Measurements from ENCODE around the gene UHRF2. TPM values are rescaled to one million over a fixed set of nuclear protein-coding genes. Genes with fewer than 3 reads are reported as not detected.
"Not testable (repeated sequence)": the region's sequence is repeated elsewhere in the genome, so short reads cannot be mapped to it uniquely, and the experiment has no call there.

UHRF2 gene
- polyA plus RNA-seq, 3 donors, result 58.6 to 77.6 (median 70.7) TPM

DNA sequence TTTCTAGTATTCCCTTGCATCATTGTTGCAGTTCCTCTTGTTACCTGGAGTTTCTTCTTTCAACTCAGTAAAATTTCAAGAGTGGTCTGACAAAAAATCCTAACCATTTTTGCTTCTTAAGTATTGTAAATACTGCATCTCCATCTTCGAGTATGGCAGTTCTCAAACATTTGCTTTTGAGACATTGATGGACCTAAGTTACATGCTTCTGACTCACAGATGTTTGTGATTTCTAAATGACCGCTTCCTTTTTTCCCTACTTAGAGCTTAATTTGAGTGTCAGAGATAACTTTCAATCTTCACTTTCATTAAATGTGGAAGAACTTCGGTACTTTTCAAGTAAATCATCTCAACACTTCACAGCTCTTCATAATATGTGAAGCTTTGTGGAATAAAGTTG lies 4.2 kb downstream of the UHRF2 start:
- no peak for DNase-seq

DNA sequence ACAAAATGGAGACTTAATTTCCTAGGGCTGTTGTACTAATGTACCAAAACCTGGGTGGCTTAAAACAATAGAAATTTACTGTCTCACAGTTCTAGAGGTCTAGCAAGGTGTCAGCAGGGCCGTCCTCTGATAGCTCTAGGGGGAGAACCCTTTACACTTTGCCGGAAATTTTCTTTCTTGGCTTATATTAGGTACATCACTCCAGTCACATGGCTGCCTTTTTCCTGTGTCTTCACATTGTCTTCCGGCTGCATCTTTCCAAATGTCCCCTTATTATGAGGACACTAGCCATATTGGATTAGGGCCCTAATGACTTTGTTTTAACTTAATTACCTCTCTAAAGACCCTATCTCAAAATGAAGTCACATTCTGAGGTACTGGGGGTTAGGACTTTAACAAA lies 5.8 kb downstream of the UHRF2 start:
- DNase-seq, result no peak

DNA sequence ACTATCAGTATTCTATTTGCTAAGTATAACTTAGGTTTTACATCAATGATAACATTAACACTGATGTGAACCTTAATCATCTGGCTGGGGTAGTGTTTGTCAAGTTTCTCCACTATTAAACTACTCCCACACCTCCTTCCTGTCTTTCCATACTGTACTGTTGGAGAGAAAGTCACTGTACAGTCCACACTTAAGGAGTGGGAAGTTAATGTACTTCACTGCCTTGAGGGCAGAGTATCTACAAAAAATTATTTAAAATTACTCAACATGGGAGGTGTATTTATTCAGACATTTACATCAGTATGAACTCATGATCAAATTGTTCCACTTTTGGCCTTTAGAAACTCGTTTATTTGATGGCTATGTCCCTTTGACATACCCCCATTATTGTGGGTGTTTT lies 11.9 kb downstream of the UHRF2 start:
- no peak for DNase-seq

DNA sequence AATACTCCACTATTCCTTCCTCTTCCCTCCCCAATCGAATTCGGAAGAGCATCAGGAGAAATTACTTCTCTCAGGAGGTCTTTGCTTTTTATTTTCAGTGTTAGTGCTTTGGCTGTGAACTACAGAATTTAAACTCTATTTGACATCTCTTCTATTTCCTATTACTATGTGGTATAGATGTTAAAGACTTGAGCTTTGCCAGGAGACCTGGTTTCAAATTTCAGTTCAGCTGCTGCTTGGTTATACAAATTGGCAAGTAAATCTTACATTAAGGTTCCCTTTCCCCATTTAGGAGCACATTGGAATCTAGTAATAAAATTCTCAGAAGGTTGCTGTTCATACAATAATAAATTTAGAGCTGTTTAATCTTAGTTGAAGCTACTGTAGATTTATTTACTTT lies 13.1 kb downstream of the UHRF2 start:
- DNase-seq, result no peak

DNA sequence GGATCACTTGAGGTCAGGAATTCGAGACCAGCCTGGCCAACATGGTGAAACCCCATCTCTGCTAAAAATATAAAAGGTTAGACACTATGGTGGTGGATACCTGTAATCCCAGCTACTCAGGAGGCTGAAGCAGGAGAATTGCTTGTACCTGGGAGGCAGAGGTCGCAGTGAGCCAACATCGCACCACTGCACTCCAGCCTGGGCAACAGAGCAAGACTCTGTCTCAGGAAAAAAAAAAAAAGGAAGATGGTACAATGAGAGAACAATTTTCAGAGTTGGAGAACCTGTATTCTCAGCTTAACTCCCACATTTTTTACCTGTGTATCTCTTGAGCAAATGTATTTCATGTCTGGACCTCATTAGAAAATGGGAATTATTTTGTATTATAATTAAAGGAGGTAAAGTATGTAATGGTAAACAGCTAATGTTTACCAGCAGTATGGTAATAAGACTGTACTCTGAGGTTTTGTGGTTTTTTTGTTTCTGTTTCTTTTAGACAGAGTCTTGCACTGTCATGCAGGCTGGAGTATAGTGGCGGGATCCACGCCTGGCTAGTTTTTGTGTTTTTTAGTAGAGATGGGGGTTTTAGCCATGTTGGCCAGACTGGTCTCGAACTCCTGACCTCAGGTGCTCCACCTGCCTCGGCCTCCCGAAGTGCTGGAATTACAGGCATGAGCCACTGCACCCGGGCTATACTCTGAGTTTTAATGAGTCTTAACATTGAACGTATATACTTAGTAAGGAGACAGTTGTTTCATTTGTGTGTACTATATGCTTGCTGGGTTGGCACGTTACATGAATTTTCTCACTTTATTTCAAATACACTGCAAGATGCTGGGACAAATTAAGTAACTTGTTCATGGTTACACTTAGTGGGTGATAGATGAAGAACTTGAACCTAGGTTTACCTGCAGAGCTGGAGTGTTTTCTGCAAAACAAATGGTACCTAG lies 16.2 kb downstream of the UHRF2 start:
- DNase-seq, result no peak

DNA sequence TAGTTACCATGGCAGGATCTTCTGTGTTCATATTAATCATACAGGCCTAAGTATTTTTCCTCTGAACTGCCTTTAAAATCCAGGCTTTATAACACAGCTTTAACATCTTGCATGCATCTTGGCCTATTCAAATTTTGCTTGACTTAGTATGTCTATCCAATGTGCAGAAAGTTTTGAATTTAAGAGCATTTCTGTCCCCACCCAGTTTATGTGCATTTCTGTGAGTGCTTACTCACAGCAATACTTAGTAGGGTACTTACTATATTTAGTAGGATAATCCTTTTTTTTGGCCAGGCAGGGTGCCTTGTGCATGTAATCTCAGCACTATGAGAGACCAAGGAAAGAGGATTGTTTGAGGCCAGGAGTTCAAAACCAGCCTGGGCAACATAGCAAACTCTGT lies 18.0 kb downstream of the UHRF2 start:
- no peak for DNase-seq

DNA sequence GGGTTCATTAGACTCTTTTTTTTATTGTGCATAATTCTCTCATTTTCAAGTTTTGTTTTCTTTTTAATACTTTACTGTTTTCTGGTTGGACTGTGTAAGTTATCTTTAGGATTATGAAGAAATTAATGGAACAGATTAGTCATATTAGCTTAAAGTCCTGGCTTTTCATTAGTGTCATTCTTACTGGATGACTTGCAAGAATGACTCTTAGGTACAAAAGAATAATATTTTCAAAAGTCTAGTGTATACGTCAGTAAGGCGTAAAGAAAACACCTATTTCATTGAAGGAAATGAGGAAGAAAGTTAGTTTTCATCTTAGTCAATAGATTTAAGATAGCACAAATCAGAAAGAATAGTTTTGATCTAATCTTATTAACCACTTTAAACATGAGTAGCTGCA lies 20.4 kb downstream of the UHRF2 start:
- DNase-seq, result no peak

DNA sequence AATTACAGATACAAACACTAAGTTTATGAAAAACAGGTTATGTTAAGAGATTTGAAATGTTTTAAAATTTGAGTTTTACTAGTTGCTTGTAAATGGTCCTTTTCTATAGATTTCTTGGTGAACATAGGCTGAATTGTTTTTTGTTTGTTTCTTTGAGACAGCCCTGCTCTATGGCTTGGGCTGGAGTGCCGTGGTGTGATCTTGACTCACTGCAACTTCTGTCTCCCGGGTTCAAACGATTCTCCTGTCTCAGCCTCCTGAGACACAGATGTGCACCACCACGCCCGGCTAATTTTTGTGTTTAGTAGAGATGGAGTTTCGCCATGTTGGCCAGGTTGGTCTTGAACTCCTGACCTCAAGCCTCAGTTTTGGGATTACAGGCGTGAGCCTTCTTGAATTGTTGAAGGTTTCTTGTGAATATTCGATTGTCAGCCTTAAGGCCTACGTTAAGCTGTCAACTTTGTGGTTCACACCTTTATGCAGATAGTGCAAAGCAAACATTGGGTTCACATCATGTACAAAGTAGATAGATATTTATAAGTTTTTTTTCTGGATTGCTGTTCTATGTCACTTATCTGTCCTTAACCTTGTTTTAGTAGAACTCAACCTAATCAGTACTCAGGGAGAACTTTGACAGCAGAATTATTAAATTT lies 26.2 kb downstream of the UHRF2 start:
- DNase-seq, result no peak

DNA sequence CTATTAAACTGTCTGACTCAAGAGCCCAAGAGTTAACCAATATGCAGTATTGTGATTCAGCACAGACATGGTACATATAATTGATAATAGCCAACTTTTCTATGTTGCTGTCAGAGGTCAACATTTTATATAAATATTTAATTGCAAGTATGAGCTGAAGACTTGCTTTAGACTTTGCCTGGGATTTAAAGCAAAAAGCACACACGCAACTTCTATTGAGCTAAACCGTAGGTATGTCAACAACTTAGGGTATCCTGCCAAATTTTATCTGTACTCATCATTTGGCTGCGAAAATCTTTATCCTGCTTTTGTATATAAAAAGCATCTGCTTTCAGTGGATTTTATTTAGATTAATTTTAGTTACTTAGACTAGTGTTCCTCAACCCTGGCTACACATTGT lies 27.4 kb downstream of the UHRF2 start:
- no peak for DNase-seq

DNA sequence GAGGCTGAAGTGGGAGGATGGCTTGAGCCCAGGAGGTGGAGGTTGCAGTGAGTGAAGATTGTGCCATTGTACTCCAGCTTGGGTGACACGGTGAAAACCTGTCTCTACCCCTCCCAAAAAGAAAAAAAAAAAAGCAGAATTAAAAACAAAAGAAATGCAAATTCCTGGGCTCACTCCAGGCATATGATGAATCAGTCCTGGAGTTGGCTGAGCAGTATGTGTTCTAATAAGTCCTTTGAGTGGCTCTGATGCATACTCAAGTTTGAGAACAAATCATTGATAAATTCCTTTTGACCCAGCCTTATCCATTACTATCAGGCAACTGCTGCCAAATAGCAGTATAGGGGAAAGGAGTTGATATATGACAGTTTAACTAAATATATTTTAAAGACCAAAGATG lies 28.3 kb downstream of the UHRF2 start:
- no peak for DNase-seq

DNA sequence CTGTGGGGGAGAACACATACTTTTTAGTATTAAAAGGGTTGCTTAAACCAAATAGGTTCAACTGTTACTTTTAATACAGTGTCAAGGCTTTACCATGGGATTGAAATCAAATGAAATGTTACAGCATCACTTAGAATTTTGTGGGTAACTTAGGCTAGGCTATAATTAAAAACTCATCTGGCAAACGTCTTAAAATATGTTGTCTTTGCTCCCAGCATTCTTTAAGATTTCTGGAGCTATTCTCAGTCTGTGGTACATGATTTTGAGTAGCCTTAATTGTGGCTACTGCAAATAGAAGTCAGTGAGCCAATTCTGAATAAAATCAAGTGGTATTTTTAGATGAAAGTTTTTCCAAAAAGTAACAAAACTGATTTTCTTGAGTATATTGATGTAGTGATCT lies 30.7 kb downstream of the UHRF2 start:
- DNase-seq, result no peak

DNA sequence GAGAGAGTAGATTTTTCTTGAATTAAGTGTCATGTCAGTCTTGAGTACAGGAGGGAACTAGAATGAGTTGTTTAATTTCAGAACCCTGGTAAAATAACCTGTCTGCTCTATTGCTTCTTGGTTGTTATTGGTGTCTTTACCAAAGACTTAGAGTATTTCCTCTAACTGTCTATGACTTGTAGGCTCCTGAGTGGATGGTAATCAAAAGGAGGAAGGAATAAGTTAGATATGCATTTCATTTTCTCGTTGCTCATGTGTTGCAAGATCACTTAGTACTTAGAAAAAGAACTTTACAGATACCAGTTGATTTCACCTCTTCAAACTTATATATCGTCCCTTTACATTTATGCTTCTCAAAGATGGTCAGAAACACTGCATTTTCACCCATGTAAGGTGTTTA lies 31.1 kb downstream of the UHRF2 start:
- no peak for DNase-seq

DNA sequence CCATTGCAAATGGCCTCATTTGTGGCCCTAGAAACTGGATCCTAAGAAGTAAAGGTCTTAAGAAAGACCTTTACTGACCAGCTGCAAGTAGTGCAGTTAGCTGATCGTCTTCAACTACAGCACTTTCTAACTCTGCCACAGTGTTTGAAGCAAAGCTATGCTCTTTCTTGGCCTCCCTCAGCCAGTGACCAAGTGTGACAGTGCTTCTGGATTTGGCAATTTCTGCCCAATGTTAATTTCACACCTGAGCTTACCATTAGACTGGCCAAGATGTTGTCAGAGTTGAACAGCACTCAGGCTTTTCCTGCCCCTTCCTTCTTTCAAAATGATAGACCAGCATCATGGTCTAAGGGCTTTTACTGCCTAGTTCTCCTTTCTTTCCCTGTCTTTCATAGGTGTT lies 36.1 kb downstream of the UHRF2 start:
- DNase-seq, result no peak

DNA sequence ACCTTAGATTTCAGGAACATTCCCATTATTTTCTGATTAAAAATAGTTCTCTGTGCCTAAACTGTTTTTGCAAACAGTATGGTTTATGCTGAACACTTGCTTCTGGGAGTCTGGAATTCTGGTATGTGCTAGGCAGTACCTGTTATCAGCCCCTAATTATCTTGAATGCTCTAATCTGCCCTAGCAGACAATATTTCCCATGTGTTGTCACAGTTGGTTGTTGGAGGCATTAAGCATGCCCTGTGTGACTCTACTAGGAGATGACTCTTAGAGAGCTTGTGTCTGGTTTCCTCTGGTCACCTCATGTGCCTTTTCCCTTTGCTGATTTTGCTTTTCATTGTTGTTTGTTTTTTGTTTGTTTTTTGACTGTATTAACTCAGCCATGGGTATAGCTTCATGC lies 36.6 kb downstream of the UHRF2 start:
- DNase-seq, result no peak

DNA sequence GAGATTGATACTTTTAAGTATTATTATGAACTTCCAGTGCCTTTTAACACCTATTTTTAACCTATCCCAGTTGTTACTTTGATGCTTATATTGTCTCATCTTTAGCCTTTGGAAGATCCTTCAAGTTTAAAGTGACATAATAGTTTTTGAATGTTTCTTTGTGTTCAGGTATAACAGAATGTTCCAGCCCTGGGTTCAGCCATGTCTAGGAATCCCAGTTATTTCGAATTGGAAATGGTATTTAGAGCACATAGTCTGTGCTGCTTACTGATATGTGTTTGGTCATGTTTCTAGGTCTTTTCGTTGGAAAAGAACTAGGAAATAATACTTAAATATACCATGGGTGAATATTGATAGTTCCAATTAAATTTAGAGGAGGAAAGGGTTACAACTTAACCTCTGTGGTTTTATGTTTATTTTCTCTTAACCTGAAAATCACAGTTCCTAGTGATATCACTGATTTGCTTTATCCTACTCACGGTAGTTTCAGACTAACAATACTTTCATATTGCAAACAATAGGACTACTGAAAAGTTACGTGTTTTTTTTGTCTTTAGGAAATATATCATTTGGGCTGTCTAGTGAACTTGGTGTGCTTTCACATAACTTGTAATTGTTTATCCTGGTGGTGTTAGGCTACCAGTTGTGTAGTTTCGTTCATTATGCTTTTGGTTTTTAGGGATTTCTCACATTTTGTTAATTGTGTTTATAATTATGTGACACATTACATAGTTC lies 37.8 kb downstream of the UHRF2 start:
- DNase-seq, result no peak

DNA sequence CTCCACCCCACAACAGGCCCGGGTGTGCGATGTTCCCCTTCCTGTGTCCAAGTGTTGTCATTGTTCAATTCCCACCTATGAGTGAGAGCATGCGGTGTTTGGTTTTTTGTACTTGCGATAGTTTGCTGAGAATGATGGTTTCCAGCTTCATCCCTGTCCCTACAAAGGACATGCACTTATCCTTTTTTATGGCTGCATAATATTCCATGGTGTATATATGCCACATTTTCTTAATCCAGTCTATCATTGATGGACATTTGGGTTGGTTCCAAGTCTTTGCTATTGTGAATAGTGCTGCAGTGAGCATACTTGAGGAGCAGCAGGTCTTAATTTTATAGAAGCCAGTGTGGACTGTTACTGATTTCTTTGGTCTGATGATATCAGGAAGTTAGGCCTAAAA lies 42.3 kb downstream of the UHRF2 start:
- DNase-seq, result not testable (repeated sequence)

DNA sequence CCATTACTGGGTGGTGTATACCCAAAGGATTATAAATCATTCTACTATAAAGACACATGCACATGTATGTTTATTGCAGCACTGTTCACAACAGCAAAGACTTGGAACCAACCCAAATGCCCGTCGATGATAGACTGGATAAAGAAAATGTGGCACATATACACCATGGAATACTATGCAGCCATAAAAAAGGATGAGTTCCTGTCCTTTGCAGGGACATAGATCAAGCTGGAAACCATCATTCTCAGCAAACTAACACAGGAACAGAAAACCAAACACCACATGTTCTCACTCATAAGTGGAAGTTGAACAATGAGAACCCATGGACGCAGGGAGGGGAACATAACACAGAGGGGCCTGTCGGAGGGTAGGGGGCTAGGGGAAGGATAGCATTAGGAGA lies 45.7 kb downstream of the UHRF2 start:
- DNase-seq, result not testable (repeated sequence)

DNA sequence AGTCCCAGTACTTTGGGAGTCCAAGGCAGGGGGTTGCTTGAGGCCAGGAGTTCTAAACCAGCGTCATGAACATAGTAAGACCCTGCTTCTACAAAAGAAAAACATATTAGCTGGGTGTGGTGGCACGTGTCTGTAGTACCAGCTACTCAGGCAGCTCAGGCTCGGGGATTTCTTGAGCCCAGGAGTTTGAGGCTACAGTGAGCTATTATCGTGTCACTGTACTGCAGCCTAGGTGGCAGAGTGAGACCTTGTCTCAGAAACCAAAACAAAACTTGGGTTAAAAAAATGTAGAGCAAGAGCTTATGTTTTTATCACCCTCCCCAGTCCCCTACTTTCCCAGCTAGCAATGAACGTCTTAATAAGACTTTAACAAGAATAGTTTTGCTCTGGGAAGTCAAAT lies 46.7 kb downstream of the UHRF2 start:
- no peak for DNase-seq

DNA sequence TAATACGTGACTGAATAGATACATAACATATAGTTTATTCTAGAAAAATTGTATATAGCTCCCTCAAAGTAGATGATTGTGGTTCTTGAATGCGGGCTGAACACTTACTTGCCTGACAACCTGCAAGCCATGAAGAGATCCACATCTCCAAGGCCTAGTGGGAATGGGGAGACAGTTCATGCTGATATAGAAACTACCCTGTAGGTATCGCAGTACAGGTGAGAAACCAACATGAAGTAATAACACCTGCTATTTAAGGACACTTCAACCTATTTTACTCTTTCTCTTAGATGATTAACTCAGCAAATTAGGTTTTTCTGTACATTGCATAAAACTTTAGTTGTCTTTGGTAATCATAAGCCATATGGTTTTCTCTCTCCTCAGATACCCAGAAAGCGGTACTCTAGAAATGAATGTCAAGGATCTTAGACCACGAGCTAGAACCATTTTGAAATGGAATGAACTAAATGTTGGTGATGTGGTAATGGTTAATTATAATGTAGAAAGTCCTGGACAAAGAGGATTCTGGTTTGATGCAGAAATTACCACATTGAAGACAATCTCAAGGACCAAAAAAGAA lies 47.3 kb downstream of the UHRF2 start:
- no peak for DNase-seq

DNA sequence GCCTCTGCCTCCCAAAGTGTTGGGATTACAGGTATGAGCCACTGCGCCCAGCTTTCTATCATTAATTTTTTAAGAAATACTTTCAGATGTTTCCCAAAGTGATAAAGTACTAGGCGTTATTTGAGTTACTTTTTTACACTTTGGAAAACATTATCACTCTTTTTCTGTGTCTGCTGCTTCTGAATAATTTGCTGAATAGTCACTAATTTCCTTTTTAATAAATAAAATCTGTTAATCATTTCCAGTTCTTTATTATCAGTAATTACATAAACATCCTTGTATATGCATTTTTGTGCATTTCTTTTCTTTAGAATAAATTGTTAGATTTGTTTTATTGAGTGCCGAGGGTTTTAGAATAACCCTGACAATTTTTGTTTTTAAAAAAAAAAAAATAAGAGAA lies 48.6 kb downstream of the UHRF2 start:
- no peak for DNase-seq

DNA sequence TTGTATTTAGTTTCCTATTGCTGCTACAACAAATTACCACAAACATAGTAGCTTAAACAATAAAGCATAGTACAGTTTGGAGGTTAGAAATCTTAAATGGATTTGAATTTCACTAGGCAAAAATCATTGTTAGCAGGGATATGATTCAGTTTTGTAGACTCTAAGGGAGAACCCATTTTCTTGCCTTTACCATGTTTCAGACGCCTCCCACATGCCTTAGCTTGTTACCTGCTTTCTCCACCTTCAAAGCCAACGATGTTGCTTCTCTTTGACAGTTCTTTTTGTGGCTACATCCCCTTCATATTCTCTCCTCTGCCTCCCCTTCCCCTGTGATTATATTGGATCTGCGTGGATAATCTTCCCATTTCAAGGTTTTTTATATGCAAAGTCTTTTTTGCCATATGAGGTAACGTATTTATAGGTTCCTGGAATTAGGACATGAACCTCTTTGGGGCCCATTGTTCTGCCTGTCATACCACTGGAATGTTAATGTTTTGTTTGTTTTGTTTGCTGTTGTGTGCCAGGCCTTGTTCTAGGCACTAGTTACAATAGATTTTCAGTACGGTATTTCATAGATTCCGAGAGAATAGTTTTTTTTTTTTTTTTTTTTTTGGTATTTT lies 54.1 kb downstream of the UHRF2 start:
- DNase-seq, result no peak
